ENCODE results near the gene CHL1.

CHL1 gene

DNA sequence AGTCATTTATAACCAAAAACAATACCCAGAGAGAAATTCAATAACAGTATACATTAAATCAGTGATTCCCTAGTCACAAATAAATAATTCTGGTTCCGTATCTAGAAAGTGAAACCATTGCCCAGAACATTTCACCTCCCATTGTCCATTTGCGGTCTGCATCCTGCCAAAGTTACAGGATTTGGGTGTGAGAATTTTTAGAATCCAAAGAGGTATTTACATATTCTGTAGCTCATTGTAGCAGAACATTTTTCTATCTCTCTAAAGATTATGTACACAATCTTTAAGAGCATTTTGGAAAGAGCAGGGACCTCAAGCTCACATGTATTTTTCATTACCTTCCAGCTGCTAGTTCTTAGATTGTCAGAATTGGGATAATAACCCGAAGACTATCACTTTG, 261.6 kb downstream of the CHL1 start:
- no peak for DNase-seq (ENCODE audit: low read depth in 2 of 2, low spot score in 1 of 2)

DNA sequence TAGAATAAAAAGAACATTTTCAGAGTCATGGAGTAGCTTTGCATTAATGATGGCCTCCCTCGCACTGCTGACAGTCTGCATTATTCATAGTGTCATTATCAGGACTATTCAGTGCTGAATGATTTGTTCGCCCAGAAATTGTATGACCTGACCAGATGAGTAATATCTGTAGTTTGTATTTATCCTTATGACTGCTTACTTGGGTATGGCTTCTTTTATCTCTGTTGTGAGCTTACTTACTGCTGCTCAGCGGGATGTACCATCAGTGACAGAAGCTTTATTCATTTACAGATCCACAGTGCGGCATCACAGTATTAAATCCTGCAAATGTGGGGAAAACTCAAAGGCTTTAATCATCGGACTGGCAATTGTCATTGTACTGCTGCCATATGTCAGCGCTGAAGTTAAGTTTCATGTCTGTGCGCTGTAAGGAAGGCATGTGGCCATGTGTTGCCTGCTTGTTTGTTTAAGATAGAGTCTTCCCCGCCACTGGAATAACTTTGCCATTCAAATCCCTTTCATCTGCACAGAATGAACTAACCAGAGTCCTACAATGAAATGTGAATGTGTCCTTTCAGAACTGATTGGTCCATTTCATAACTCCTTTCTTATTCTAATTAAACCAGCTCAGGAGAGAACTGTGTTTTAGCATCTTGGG, 262.2 kb downstream of the CHL1 start:
- no peak for DNase-seq (ENCODE audit: low read depth in 2 of 2, low spot score in 1 of 2)
